Fibroblast of villous mesenchyme (primary cell): ENCODE data around the gene CCRL2. TPM values are rescaled to one million over a fixed set of nuclear protein-coding genes. Genes with fewer than 3 reads are reported as not detected.
A peak's percentile ranks its signal among the peaks of the same experiment; 100 is the strongest.
"Not testable (repeated sequence)": the region's sequence is repeated elsewhere in the genome, so short reads cannot be mapped to it uniquely, and the experiment has no call there.

Experiments used
- DNase-seq: peaks from one replicate; pipeline ENCODE4 v3.0.0-alpha.2; 2010; ENCODE audit warnings: low read depth
- H3K4me3 ChIP-seq: 2 replicates; pipeline ENCODE4 v1.5.1; 2011; ENCODE audit warnings: low read depth, mild to moderate bottlenecking, low read length
- CTCF ChIP-seq: IDR thresholded peaks from 2 replicates; pipeline ENCODE4 v1.5.1; 2012; ENCODE audit warnings: low read depth, mild to moderate bottlenecking, low read length; ENCODE audit not compliant: insufficient read depth
- total RNA-seq: library from RNA; depleted of rRNA; stranded (reverse); fragments of >200 nt; gene quantifications from 2 replicates; pipeline ENCODE4 v1.2.3, GENCODE V29; 2012

CCRL2 gene
- total RNA-seq, 1 donor, result 2.2 TPM

- H3K4me3 ChIP-seq, result no peak overlapping the region
- no peak for DNase-seq
- TF ChIP-seq CTCF, result no peak
Measured at GRCh38 chr3:46420931-46421330, 13.9 kb downstream of the CCRL2 start.

DNA sequence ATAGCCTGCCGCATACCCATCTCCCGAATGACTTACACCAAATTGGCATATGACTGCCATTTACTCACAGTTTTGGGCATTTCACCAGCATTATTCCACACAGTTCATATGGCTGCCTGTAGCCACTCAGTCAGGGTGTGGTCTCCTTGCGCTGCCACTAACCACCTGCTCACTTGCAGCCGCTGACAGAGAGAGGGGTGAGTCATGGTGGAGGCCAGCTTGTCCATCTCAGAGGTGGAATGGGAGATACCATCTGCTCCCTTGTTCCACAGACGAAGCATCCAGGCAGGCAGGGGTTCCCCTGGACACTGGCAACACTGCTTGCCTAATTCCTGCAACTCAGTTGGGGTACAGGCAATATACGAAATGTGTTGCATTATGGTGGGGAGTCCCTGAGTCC lies 15.6 kb downstream of the CCRL2 start:
- DNase-seq, result no peak
- no peak for TF ChIP-seq CTCF
- H3K4me3 ChIP-seq, result no peak overlapping the region

DNA sequence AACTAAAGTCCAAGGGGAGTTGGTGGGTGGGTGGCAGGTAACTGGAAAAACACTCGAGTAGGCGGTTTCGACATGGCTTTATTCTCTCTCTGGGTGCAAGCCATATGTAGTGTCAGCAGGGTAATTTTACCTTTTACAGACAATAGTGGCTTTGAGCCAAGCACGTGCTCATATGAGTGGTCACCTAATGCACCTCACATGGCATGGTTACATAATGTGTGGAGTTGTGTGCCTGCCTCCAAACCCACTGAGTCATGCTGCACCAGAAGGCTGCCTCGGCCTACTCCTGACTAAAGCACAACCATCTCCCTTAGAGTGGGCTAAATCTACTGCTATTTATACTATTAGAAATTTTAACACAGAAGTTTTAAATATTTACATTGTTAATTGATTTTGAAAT lies 16.5 kb downstream of the CCRL2 start:
- TF ChIP-seq CTCF, result no peak
- no peak for DNase-seq
- H3K4me3 ChIP-seq, result no peak overlapping the region

DNA sequence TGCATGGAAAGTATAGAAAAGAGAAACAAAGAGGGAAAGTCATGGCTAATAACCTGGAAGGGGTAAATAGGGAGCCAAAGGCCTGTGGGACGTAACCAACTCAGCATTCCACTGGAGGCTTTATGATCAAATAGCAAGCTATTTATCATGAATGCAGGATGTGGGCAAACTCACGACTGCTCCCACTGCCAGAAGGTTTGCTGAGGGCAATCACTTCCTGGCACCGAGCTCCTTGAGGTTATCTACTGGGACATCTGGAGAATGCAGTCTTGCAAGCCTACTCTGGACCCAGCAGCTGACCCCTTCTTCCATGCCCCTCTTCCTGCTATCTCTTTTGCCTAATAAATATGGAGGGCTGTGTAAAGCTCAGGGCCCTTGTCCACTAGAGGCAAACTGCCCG lies 19.4 kb downstream of the CCRL2 start:
- DNase-seq, H3K4me3 ChIP-seq: not testable (repeated sequence)

DNA sequence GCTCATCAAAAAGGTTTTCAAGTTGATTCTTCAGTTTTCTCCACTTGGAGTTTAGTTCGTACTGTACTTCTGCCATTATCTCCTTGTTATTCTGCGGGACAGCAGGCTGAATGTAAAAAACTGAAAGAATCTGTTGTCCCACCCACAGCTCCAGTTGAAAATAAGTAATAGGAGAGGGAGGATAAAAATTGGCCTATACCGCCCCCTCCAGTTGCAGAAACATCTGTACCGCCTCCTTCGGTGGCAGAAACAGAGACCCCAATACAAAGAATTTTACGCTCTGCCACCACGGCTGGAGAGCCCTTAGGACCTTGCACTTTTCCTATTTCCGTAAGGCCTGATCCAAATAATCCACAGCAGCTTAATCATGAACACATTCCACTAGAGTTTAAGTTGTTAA lies 20.3 kb downstream of the CCRL2 start:
- peak; percentile 15 for TF ChIP-seq CTCF
- H3K4me3 ChIP-seq, DNase-seq: not testable (repeated sequence)

DNA sequence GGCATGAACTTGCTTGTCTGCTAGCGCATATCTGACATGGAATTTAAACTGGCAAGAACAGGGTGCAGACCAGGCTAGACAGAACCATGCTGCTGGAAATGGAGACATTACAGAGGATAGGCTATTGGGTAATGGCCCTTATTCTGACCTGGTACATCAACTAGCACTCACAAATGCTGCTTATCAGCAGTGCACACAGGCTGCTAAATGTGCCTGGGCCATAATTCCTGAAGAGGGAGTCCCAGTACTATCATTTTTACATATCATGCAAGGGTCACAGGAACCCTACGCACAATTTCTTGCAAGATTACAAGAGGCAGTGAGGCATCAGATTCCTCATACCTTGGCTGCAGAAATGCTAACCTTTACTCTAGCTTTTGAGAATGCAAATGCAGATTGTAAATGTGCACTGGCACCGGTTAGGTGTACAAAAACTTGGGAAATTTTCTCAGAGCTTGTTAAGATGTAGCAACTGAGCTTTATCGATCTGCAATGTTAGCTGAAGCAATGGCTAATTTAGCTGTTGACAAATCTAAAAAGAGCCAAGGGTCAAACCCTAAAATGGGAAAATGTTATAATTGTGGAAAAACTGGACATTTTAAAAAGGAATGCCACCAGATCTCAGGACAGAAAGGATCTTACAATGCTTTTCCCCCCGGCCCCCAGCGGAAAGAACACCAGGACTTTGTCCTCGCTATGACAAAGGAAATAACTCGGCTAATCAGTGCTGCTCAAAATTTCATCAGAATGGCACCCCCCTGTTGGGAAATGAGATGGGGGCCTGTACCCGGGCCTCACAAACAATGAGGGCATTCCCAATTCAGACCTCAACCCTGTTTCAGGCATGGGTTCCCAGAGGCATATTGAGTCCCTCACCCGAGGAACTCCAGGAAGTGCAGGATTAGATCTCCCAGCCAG lies 21.1 kb downstream of the CCRL2 start:
- DNase-seq, result no peak
- no peak for TF ChIP-seq CTCF
- no peak overlapping the region for H3K4me3 ChIP-seq

GRCh38 chr3:46429250-46429649 lies 22.2 kb downstream of the CCRL2 start:
- no peak for DNase-seq
- no peak overlapping the region for H3K4me3 ChIP-seq
- TF ChIP-seq CTCF, result no peak
